Epithelial cell of esophagus (primary cell): ENCODE data around the gene FLVCR2.

Source experiments
- DNase-seq: peaks from one replicate; pipeline ENCODE4 v3.0.0; 2010; ENCODE audit warnings: low read depth
- H3K4me3 ChIP-seq: 2 replicates; pipeline ENCODE4 v1.5.1; 2011; ENCODE audit warnings: mild to moderate bottlenecking, low read length, control low read depth
- TF ChIP-seq, protein P1 (sequence below): IDR thresholded peaks from 2 replicates; pipeline ENCODE4 v1.5.1; 2011; ENCODE audit warnings: low read depth, mild to moderate bottlenecking, low read length, control low read depth, inconsistent platforms; ENCODE audit not compliant: insufficient read depth; ENCODE audit errors: missing control alignments

The FLVCR2 gene

DNA sequence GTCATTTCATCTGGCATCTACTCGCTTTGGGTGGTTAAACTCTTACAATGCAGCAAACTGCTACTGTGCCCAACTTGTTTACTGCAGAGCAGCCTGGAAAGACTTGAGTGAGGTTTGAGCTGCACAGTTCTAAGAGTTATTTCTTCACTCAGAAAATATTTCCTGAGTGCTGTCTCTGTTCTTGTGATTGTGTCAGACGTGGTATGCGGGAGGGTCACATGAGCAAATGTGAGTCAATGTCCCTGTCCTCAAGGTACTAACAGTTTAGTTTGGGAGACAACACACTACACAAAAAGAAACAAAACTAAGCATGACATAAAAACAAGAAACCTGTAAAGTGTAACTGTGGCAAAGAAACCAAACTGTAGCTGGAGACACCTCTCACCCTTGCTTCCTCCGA is 32.4 kb downstream of the FLVCR2 start:
- no peak overlapping the region for H3K4me3 ChIP-seq
- TF ChIP-seq, protein P1, sequence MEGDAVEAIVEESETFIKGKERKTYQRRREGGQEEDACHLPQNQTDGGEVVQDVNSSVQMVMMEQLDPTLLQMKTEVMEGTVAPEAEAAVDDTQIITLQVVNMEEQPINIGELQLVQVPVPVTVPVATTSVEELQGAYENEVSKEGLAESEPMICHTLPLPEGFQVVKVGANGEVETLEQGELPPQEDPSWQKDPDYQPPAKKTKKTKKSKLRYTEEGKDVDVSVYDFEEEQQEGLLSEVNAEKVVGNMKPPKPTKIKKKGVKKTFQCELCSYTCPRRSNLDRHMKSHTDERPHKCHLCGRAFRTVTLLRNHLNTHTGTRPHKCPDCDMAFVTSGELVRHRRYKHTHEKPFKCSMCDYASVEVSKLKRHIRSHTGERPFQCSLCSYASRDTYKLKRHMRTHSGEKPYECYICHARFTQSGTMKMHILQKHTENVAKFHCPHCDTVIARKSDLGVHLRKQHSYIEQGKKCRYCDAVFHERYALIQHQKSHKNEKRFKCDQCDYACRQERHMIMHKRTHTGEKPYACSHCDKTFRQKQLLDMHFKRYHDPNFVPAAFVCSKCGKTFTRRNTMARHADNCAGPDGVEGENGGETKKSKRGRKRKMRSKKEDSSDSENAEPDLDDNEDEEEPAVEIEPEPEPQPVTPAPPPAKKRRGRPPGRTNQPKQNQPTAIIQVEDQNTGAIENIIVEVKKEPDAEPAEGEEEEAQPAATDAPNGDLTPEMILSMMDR: no peak
- peak; percentile 8 for DNase-seq

DNA sequence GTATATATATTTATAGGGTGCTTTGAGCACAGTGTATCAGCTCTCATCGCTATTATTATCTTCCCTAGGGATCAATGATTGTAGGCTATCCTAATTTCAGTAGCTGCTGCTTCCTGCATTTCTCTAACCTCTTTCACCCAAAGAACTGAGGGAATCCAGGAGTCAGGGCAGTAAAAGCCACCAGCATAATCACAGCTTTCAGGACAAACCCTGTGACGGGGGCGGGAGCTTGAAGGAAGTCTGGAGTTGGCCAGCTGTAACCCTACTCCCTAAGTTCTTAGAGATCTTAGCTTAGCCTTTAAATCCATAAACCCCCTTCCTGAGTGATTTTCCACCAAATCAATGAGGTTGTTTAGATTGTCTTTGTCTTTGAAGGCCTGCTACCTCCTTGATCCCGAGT is 33.7 kb downstream of the FLVCR2 start:
- no peak overlapping the region for H3K4me3 ChIP-seq
- TF ChIP-seq, protein P1: no peak
- no peak for DNase-seq

DNA sequence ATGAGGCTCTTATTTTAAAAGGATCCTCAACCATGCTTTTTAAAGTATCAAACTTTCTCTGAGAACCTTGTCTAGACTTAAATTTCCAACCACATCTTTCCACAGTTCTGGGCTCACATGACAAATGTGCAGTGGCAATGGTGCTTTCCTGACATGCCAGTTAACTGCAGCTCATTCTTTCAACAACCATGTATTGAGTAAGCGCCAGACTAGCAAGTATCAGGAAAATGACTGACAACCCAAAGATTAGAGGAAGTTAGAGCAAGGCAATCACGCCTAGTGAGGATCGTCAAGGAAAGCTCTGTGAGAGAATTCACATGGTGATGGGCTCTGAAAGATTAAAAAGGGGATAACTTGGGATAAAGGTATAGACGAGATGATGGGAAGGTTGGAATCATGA is 35.8 kb downstream of the FLVCR2 start:
- peak; percentile 24 for DNase-seq
- TF ChIP-seq, protein P1: no peak
- no peak overlapping the region for H3K4me3 ChIP-seq

DNA sequence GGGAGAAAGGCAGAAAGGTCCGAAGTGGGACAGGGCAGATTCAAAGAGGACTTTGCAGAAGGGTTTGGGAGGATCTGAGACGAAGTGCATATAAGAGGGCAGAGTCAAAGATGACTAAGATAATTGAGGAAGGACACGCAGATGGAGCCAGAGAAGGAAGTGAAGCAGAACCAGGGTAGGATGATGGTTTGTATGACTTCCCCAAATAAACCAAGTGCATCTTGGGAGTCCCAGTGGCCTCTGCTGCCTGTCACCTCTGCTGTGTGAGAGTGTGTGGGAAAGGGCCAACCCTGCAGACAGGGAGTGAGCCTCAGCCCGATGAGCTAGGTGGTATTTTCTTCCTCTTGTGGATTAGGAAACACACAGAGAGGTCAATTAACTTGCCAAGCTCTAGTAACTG is 36.8 kb downstream of the FLVCR2 start:
- DNase-seq: no peak
- TF ChIP-seq, protein P1: no peak
- no peak overlapping the region for H3K4me3 ChIP-seq

DNA sequence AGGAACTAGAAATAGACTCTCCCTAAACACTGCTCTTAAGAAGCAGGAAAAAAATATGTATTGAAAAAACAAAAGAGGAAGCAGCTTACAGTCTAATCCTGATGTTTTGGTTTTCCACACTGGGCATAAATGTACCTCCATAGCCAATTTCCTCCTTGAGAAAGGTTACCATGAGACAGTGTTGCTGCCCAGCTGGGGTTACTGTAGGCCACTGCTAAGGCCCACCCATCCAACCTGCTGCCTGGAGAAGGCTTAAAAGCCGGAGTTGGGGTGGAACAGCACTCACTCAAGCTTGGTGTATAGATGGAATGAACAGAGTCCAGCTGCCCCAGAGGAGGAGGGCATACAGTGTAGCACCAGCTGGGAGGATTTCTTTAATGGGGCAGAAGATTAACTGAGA is 41.1 kb downstream of the FLVCR2 start:
- TF ChIP-seq, protein P1: no peak
- no peak overlapping the region for H3K4me3 ChIP-seq
- DNase-seq: no peak

DNA sequence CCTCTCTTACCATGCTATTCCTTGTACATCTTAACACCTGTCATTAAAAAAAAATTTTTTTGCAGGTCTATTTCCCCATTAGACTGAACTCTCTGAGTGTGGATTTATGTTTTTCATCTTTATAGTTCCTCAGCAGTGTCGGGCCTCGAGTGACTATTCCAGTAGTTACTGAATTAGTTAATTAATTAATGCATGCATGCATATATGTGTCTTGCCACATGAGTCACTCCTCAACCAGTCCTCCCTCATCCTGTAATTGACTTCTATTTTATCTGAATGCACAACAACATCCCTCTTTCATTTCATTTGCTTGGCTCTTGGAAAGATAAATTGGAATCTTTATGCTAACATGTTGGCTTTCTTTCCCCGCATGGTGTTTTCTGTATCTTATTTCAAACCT is 46.6 kb downstream of the FLVCR2 start:
- TF ChIP-seq, protein P1: no peak
- H3K4me3 ChIP-seq: no peak overlapping the region
- no peak for DNase-seq

DNA sequence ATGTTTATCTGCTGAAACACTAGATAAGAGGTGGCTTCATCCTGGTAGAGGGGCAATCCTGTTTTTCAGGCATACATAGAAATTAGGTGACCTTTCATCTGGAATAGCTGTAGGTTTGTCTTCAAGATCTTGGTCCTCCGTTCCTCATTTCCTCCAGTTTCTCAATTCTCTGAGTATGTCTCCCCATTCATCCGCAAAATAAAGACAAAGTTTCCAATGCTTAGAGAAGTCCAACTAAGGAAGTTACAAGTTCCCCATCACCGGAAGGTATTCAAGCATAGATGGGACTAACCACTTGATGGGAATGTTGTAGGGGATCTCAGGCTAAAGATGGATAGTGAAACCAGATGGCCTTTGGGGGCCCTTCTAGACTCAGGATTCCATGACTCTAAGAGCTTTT is 48.0 kb downstream of the FLVCR2 start:
- DNase-seq: no peak
- TF ChIP-seq, protein P1: no peak
- no peak overlapping the region for H3K4me3 ChIP-seq
